Loucy (cell line): ENCODE data around the gene PRSS56.

Experiments
- H2AFZ ChIP-seq: fragments of 200-600 bp; sonication (generic); 2 replicates; pipeline ENCODE4 v1.6.0; 2016; ENCODE audit warnings: antibody characterized with exemption, mild to moderate bottlenecking, low read length, moderate library complexity
- H3F3A ChIP-seq: fragments of 200-600 bp; 2 replicates; pipeline ENCODE4 v1.6.0; 2016; ENCODE audit warnings: antibody characterized with exemption, low read depth, mild to moderate bottlenecking
- H3K27me3 ChIP-seq: fragments of 200-600 bp; sonication (generic); 2 replicates; pipeline ENCODE4 v1.6.1; 2014; ENCODE audit warnings: low read length, mild to moderate bottlenecking; ENCODE audit not compliant: insufficient read depth, poor library complexity, severe bottlenecking
- H3K36me3 ChIP-seq: fragments of 200-600 bp; sonication (generic); 2 replicates; pipeline ENCODE4 v1.6.1; 2016; ENCODE audit warnings: low read length; ENCODE audit not compliant: insufficient read depth
- H3K4me1 ChIP-seq: fragments of 200-600 bp; sonication (generic); 2 replicates; pipeline ENCODE4 v1.5.1; 2014; ENCODE audit warnings: low read length, mild to moderate bottlenecking; ENCODE audit not compliant: insufficient read depth, poor library complexity, severe bottlenecking
- H3K4me2 ChIP-seq: fragments of 200-600 bp; sonication (generic); 2 replicates; pipeline ENCODE4 v1.6.0; 2014; ENCODE audit warnings: antibody characterized with exemption, low read length, low read depth, mild to moderate bottlenecking; ENCODE audit not compliant: poor library complexity, severe bottlenecking
- H3K4me3 ChIP-seq: fragments of 200-600 bp; sonication (generic); 2 replicates; pipeline ENCODE4 v1.5.1; 2014; ENCODE audit warnings: low read length, mild to moderate bottlenecking, mixed read lengths; ENCODE audit not compliant: poor library complexity, severe bottlenecking
- H3K79me2 ChIP-seq: fragments of 200-600 bp; sonication (generic); 2 replicates; pipeline ENCODE4 v1.6.1; 2014; ENCODE audit warnings: low read length; ENCODE audit not compliant: insufficient read depth
- H3K9ac ChIP-seq: fragments of 200-600 bp; sonication (generic); 2 replicates; pipeline ENCODE4 v1.6.0; 2014; ENCODE audit warnings: mild to moderate bottlenecking, low read depth, low read length, moderate library complexity; ENCODE audit not compliant: poor library complexity, severe bottlenecking
- H3K9me2 ChIP-seq: fragments of 200-600 bp; sonication (generic); replicated peaks from 2 replicates; pipeline ENCODE4 v1.6.1; 2016; ENCODE audit warnings: low read depth, low read length, mixed read lengths
- H3K9me3 ChIP-seq: fragments of 200-600 bp; sonication (generic); 2 replicates; pipeline ENCODE4 v1.6.1; 2014; ENCODE audit warnings: mild to moderate bottlenecking, antibody characterized with exemption, low read length, low read depth; ENCODE audit not compliant: insufficient read depth
- H4K20me1 ChIP-seq: fragments of 200-600 bp; sonication (generic); 2 replicates; pipeline ENCODE4 v1.6.0; 2014; ENCODE audit warnings: antibody characterized with exemption, low read length, mild to moderate bottlenecking; ENCODE audit not compliant: insufficient read depth, poor library complexity, severe bottlenecking
- CTCF ChIP-seq: fragments of 200-600 bp; sonication (generic); conservative IDR thresholded peaks from 2 replicates; pipeline ENCODE4 v1.5.1; 2014; ENCODE audit warnings: mild to moderate bottlenecking, antibody characterized with exemption, low read length
- EZH2phosphoT487 ChIP-seq: fragments of 200-600 bp; IDR thresholded peaks from 2 replicates; pipeline ENCODE4 v1.6.1; 2018; ENCODE audit warnings: antibody characterized with exemption, mild to moderate bottlenecking, moderate library complexity, borderline replicate concordance

PRSS56 gene

GRCh38 chr2:232563580-232563979, 43.4 kb downstream of the PRSS56 start:
- H3K27me3 ChIP-seq, result no peaks in the 10 kb centered on the region
- no peak overlapping the region for H2AFZ ChIP-seq
- no peaks in the 10 kb centered on the region for H3F3A ChIP-seq
- H3K9me3 ChIP-seq, result no peaks in the 10 kb centered on the region
- no peak overlapping the region for H3K4me2 ChIP-seq
- no peak overlapping the region for H3K4me3 ChIP-seq
- H3K9ac ChIP-seq, result no peak overlapping the region
- H3K9me2 ChIP-seq, result no peaks in the 10 kb centered on the region
- no peaks in the 10 kb centered on the region for H3K79me2 ChIP-seq
- no peaks in the 10 kb centered on the region for H4K20me1 ChIP-seq
- no peaks in the 10 kb centered on the region for H3K4me1 ChIP-seq
- peaks cover 65% of the 10 kb centered on the region; the same call in 1 of the 2 replicates for H3K36me3 ChIP-seq
- no peak for TF ChIP-seq EZH2phosphoT487
- no peak for TF ChIP-seq CTCF

- H3K79me2 ChIP-seq, result no peaks in the 10 kb centered on the region
- H3K9me2 ChIP-seq, result no peaks in the 10 kb centered on the region
- no peak overlapping the region for H3K4me2 ChIP-seq
- no peaks in the 10 kb centered on the region for H3K4me1 ChIP-seq
- no peaks in the 10 kb centered on the region for H4K20me1 ChIP-seq
- H3K4me3 ChIP-seq, result no peak overlapping the region
- no peaks in the 10 kb centered on the region for H3K27me3 ChIP-seq
- H3K9me3 ChIP-seq, result no peaks in the 10 kb centered on the region
- TF ChIP-seq EZH2phosphoT487, result no peak
- no peak for TF ChIP-seq CTCF
- no peak overlapping the region for H2AFZ ChIP-seq
- peaks cover 58% of the 10 kb centered on the region; the same call in 1 of the 2 replicates for H3K36me3 ChIP-seq
- no peak overlapping the region for H3K9ac ChIP-seq
- H3F3A ChIP-seq, result no peaks in the 10 kb centered on the region
These were observed 47.5 kb downstream of the PRSS56 start for GRCh38 chr2:232567721-232568120.

GRCh38 chr2:232568161-232568560, 48.0 kb downstream of the PRSS56 start:
- H3K79me2 ChIP-seq, result no peaks in the 10 kb centered on the region
- no peaks in the 10 kb centered on the region for H3K9me3 ChIP-seq
- H2AFZ ChIP-seq, result no peak overlapping the region
- H3K9ac ChIP-seq, result no peak overlapping the region
- H3K9me2 ChIP-seq, result no peaks in the 10 kb centered on the region
- TF ChIP-seq EZH2phosphoT487, result no peak
- TF ChIP-seq CTCF, result no peak
- H4K20me1 ChIP-seq, result no peaks in the 10 kb centered on the region
- no peaks in the 10 kb centered on the region for H3K4me1 ChIP-seq
- no peak overlapping the region for H3K4me2 ChIP-seq
- H3K36me3 ChIP-seq, result peaks cover 60% of the 10 kb centered on the region; the same call in 1 of the 2 replicates
- H3K27me3 ChIP-seq, result no peaks in the 10 kb centered on the region
- H3F3A ChIP-seq, result no peaks in the 10 kb centered on the region
- no peak overlapping the region for H3K4me3 ChIP-seq
